GM18508 (cell line): ENCODE measurements around the gene ETV4.
"Not testable (repeated sequence)": the region's sequence is repeated elsewhere in the genome, so short reads cannot be mapped to it uniquely, and the experiment has no call there.

Source experiments
- ATAC-seq: cut with Tn5 transposase; IDR thresholded peaks from one replicate; pipeline ENCODE4 v1.9.1; 2021; ENCODE audit warnings: moderate number of reproducible peaks; ENCODE audit not compliant: insufficient read depth, unreplicated experiment

The ETV4 gene

GRCh38 chr17:43521389-43521788 lies 24.8 kb downstream of the ETV4 start:
- no peak for ATAC-seq

- no peak for ATAC-seq
Observed at GRCh38 chr17:43517615-43518386, 28.3 kb downstream of the ETV4 start.

- ATAC-seq, result no peak
Observed at GRCh38 chr17:43517161-43517560, 29.0 kb downstream of the ETV4 start.

DNA sequence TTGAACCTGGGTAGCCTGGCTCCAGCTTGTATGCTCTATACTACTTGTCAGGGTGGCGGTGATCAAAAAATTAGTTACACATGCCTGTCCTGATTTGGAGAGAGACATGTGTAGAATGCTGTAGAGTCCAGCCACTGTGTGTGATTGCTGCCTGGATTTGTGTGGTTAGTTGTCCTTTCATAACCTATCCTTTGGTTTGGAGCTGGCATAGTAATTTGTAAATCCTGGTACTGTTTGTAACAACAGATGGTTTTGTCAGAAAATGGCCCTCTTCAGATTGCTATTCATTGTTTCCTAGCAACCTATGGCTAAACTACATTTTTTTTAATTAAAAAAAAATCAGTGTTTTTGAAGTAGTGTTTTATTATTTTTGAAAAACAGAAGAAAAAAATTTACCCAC lies 30.5 kb downstream of the ETV4 start:
- ATAC-seq, result no peak

DNA sequence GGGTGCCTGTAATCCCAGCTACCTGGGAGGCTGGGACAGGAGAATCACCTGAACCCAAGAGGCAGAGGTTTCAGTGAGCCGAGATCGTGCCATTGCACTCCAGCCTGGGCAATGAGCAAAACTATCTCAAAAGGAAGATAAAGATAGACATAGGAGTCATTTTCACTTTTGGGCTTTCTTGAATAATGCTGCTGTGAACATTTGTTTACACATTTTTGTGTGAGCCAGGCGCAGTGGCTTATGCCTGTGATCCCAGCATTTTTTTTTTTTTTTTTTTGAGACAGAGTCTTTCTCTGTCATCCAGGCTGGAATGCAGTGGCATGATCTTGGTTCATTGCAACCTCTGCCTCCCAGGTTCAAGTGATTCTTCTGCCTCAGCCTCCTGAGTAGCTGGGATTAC lies 34.9 kb downstream of the ETV4 start:
- not testable (repeated sequence) for ATAC-seq

GRCh38 chr17:43509440-43509839 lies 36.7 kb downstream of the ETV4 start:
- not testable (repeated sequence) for ATAC-seq

GRCh38 chr17:43490621-43491020 lies 55.5 kb downstream of the ETV4 start:
- ATAC-seq, result no peak

DNA sequence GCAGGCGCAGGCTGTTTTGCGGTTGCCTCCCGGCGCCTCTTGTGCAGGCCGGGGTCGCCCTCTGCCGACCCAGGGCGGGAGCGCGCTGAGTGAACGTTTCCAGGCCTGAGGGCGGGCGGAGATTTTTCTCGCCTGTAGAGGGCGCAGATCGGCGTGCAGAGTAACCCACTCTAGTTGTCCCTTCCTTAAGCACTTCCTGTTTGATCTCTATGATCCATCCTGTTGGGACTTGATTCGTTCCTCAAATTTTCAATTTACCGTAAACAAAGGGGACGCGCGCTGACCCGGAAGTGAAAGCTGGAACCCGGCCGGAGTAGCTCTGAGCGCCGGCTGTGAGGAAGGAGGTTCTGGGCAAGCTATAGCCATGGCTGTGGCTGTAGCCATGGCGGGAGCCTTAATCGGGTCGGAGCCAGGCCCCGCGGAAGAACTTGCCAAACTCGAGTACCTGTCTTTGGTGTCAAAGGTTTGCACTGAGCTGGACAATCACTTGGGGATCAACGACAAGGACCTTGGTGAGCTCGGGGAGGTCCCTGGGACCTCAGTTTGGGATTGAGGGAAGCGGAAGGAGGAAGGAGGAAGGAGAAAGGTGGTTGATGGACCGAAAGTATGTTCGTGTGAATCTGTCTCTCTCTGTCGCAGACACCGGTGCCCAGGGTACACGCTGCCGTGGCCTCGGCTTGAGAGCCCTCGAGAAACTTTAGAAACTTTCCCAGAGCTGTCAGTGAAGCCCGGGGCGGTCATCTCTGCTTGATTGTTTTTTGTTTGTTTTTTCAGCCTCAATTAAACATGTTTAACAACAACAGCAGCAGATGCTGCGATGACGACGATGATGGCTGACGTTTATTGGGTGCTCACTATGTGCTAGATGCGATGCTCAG lies 62.2 kb downstream of the ETV4 start, which contains the start of gene DHX8:
Gene DHX8, plus strand, starts transcription at position 302 of the 878 bp plus-strand sequence. Its CDS starts 63 bp downstream, at position 365.
- peak; percentile 89 for ATAC-seq

- ATAC-seq, result no peak
Observed at GRCh38 chr17:43482103-43483012, 63.8 kb downstream of the ETV4 start.

GRCh38 chr17:43479948-43480347 lies 66.2 kb downstream of the ETV4 start:
- ATAC-seq, result no peak
